MV-4-11 (cell line): ENCODE results near the gene ZNF429.
A peak's percentile ranks its signal among the peaks of the same experiment; 100 is the strongest.
"Not testable (repeated sequence)": the region's sequence is repeated elsewhere in the genome, so short reads cannot be mapped to it uniquely, and the experiment has no call there.

ENCODE experiments used
- DNase-seq: peaks from one replicate; lab custom pipeline; 2025; lab: John Stamatoyannopoulos, UW

Gene ZNF429

GRCh38 chr19:21519488-21519887 lies 14.1 kb downstream of the ZNF429 start:
- peak; percentile 17 for DNase-seq

GRCh38 chr19:21532904-21533303 lies 27.5 kb downstream of the ZNF429 start:
- DNase-seq = no peak

DNA sequence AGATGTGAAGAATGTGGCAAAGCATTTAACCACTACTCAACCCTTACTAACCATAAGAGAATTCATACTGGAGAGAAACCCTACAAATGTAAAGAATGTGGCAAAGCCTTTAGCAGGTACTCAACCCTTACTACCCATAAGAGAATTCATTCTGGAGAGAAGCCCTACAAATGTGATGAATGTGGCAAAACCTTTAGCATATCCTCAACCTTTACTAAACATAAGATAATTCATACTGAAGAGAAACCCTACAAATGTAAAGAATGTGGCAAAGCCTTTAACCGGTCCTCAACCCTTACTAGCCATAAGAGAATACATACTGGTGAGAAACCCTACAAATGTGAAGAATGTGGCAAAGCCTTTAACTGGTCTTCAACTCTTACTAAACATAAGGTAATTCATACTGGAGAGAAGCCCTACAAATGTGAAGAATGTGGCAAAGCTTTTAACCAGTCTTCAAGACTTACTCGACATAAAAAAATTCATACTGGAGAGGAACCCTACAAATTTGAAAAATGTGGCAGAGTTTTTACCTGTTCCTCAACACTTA lies 31.4 kb downstream of the ZNF429 start:
- not testable (repeated sequence) for DNase-seq

GRCh38 chr19:21559444-21559843 lies 54.0 kb downstream of the ZNF429 start:
- DNase-seq = no peak

DNA sequence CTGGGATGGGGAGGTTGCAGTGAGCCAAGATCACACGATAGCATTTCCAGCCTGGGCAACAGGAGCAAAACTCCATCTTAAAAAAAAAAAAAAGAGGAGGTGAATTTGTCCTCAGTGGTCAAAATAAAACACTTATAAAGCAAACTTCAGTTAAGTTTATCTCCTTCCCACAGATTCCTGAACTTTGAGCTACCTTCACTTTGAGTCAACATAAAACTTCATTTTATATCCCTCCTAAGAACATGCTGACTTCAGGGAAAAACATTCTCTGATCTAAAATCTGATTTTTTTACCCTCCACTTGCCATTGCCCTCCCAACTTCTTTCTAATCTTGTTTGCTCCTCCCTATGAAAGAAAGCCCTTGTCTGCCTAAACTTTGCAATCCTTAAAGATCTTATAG lies 59.0 kb downstream of the ZNF429 start:
- DNase-seq = no peak

DNA sequence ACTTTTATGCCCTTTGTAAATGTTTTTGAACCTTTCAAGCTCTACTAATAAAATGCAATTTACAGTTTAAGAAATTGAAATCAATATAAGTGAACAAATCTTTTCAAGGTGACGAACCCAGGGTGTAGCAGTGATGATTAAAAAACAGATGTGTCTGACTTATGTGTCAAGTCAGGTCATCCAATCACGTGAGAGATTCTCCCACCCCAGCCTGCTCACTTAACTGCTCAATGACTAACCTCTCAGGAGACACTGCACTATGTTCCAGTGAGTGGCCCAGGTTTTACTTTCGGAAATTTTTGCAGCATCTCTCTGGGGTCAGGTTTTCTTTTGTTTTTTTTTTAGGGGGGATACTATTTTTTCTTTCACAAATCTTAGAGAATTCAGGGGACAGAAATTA lies 60.7 kb downstream of the ZNF429 start:
- no peak for DNase-seq

DNA sequence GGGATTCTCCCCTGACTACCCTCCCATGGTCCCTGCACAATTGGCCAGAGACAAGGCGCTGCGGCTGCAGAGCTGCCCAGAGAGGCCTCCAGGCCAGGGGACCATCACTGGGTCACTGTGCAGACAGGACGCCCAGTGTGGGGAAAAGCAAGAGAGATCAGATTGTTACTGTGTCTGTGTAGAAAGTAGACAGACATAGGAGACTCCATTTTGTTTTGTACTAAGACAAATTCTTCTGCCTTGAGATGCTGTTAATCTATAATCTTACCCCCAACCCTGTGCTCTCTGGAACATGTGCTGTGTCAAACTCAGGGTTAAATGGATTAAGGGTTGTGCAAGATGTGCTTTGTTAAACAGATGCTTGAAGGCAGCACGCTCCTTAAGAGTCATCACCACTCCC lies 62.4 kb downstream of the ZNF429 start:
- not testable (repeated sequence) for DNase-seq

GRCh38 chr19:21568816-21569493 lies 63.6 kb downstream of the ZNF429 start:
- no peak for DNase-seq

DNA sequence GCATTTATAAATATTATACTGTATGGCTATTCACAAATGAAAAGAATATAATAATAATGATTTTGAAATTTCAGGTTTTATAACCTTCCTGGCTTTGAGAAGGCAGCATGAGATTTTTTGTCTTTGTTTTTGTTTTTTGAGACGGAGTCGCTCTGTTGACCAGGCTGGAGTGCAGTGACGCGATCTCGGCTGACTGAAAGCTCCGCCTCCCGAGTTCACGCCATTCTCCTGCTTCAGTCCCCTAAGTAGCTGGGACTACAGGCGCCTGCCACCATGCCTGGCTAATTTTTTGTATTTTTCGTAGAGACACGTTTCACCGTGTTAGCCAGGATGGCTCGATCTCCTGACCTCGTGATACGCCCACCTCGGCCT lies 64.1 kb downstream of the ZNF429 start:
- no peak for DNase-seq

DNA sequence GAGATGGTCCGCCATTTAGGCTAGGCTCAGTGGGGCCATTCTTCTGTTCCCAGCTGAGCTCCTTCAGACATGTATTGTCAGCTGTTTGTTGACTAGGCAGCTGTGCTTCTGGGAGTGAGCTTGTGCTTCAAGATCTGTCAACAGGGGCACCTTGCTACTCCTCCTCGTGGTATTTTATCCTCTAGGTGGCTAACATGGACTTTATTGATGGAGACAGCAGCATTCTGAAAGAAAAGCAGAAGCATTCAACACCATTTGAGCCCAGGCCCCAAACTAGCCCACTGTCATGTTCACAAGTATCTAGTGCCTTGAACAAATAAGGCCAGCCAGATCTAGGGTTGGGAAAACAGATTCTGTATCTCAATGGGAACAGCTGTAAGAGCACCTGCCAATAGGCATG lies 65.9 kb downstream of the ZNF429 start:
- DNase-seq = no peak

DNA sequence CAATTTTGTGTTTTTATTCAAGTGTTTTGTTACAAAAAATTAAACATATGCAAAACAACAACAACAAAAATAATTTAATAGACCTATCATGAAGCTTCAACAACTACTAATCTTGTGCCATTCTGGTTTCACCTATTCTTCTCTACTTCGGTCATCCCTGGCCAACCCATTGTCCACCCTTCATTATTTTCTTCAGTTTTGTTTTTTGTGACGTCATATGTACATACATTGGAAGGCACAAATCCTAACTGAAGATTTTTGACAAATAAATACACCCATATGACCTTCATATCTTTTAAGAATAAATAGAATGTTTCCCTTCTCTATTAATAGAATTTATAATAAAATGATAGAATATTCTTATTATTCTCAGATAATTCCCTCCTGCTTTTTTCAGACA lies 69.2 kb downstream of the ZNF429 start:
- DNase-seq = no peak

GRCh38 chr19:21576481-21576880 lies 71.1 kb downstream of the ZNF429 start:
- no peak for DNase-seq

DNA sequence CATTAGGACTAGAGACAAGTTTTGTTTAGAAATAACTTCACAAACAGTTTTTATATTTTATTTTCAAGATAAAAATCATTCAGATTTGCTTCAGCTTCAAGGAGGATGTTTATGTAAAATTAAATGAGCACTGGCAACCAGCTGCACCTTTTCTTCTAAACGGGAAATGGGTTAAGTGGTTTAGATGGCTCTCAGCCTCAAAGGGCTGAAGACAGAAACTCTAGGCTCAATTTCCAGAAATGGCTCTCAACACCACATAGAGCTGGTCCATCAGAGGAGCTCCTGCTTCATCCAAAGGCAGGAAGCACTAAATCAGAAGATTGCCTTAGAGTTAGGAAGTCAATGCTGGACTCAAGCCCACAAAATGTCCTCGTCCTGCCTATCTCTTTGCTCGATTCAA lies 74.7 kb downstream of the ZNF429 start:
- DNase-seq = no peak

DNA sequence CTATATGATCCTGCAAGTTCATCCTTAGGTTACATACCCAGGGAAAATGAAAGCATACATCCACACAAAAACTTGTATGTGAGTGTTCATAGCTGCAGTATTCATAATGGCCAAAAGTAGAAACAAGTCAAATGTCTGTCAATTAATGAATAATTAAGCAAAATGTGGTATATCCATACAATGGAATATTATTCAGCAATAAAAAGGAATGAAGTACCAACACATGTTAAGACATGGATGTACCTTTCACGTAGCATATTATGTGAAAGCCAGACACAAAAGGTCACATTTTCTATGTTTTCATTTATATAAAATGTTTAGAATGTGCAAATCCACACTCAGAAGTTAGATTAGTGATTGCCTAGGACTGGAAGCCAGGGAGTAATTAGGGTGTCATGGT lies 75.4 kb downstream of the ZNF429 start:
- DNase-seq = no peak

GRCh38 chr19:21581646-21582240 lies 76.3 kb downstream of the ZNF429 start:
- no peak for DNase-seq

DNA sequence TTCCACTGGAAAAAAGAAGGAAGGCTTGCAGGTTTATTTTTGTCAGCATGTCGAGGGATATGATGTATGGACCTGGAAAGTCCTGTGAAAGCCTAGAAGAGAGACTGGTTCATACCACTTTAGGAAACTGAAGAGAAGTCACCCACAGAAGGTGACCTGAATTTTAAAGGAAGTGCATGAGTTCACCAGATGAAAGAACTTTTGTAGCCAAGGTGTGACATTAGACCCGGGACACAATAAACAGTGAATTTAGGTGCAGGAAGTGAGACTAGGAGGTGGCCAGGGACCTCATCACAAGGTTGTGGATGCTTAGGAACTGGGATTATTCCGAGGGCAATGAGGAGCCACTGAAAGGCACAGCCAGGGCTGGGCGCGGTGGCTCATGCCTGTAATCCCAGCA lies 79.1 kb downstream of the ZNF429 start:
- DNase-seq = no peak

- no peak for DNase-seq
Observed at GRCh38 chr19:21585281-21585890, 80.0 kb downstream of the ZNF429 start.

DNA sequence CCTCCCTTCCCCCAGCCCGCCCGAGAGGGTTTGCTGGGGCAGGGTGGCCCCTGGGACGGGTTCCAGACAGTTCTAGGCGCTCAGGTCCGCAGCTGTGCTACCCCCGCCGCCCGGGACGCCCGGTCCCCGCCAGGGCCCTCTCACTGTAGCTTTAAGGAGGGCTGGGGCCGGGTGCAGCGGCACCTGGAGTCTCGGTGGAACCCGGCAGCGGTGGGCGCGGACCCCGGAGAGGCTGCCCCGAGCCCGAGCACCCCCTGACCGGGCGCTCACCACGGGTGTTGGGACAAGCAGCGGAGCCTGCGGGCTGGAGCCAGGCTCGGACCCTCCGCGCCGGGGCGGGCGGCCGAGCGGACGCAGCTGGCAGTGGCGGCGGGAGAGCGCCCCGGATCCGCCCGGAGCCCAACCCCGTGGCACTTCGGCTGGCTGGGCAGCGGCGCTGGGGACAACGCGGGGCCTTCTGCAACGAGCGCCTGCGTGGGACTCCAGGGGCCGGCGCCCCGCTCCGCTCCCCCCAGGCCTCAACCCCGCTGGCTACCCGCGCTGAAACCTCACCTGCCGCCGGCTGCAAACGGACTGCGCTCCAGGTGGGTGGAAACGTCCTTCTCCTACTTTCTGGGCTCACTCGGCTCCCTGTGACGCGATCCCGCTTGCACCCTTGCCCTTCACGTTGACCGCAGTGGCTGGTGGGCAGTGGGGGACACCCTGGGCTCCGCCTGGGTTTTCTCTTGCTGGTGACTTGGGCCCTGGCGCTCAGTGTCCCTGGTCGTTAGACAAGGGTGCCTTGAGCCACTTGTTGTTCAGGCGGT lies 81.1 kb downstream of the ZNF429 start:
- no peak for DNase-seq

DNA sequence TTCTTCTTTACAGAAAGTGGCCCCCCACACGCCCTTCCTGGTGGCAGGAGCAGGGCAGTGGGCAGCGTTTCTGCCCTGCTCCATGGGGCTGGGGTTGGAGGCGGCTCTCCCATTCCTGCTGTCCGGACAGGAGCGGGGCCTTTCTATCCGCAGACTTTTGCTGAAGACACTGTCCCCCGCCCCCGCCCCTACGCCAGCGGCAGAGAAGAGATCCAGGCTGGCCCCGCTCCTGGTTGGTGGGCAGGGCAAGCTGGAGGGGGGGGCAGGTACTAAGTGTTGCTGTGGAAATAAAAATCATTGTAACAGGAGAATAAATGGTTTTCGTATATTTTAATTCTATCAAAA lies 81.7 kb downstream of the ZNF429 start:
- DNase-seq = no peak

DNA sequence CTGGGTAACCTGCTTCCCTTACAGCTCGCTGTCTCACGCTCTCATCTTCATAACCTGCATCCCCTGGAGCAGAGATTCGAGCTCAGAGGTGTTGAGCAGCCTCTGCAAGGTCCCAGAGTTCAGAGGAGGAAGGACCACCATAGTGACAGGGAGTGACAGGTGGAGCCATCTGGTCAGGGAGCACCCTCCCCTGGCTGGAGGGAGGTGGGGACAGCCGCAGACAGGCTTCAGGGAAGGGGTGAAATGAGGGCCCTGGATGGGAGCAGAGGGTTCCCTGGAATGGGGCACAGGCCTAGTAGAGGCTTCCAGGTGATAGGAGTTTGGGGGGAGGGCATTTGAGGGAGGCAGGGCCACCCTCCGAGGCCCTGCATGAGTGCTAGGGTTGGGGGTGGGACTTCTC lies 82.1 kb downstream of the ZNF429 start:
- DNase-seq = no peak

DNA sequence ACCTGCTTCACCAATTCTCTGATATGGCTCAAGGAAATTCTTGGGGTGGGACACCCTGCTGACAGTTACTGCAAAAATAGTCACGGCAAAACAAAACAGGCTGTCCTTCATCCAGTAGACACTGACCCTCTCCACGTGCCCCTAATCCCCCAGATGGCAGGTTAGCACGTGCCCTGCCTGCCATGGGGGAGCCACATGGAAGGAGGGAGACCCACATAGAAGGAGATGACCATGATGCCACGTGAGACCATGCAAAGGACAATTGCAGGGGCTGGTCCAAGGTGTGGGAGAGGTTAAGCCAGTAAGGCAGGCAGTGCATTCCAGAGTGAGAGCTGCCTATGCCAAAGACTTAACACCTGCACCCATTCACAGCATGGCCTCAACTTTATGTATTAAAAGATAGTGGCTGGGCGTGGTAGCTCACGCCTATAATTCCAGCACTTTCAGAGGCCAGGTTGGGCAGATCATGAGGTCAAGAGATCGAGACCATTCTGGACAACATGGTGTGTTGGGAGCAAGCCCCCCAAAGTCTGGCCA lies 82.7 kb downstream of the ZNF429 start:
- DNase-seq = no peak

- DNase-seq = no peak
Observed at GRCh38 chr19:21590867-21591266, 85.5 kb downstream of the ZNF429 start.
